ENCODE data around the gene ST8SIA5.

ST8SIA5 gene

GRCh38 chr18:46680784-46681695 lies 75.8 kb downstream of the ST8SIA5 start:
- no peaks in the 10 kb centered on the region for H3K27me3 ChIP-seq (ENCODE audit: insufficient read depth, poor library complexity, severe bottlenecking)
- no peak overlapping the region for H3K4me3 ChIP-seq (replicated peaks; ENCODE audit: insufficient read depth, low read length)
- TF ChIP-seq GABPA (IDR thresholded peaks at IDR 0.05; ENCODE audit: low read depth) (no peak), CTCF (IDR thresholded peaks at IDR 0.05; ENCODE audit: insufficient read depth, low read length) (no peak), SPI1 (IDR thresholded peaks at IDR 0.05; ENCODE audit: borderline replicate concordance, low read depth) (no peak), REST (IDR thresholded peaks at IDR 0.05; ENCODE audit: insufficient replicate concordance, low read depth) (no peak), POLR2AphosphoS5 (IDR thresholded peaks at IDR 0.05; ENCODE audit: low read depth) (no peak)

GRCh38 chr18:46679846-46680598 lies 76.8 kb downstream of the ST8SIA5 start:
- Histone ChIP-seq H3K27ac (replicated peaks) (no peak overlapping the region), H3K27me3 (ENCODE audit: insufficient read depth, poor library complexity, severe bottlenecking) (no peaks in the 10 kb centered on the region), H3K4me3 (replicated peaks; ENCODE audit: insufficient read depth, low read length) (no peak overlapping the region)
- DNase-seq (ENCODE audit: low read depth in 1 of 2, low spot score in 1 of 2) = no peak
- TF ChIP-seq REST (IDR thresholded peaks at IDR 0.05; ENCODE audit: insufficient replicate concordance, low read depth) (no peak), SPI1 (IDR thresholded peaks at IDR 0.05; ENCODE audit: borderline replicate concordance, low read depth) (no peak), GABPA (IDR thresholded peaks at IDR 0.05; ENCODE audit: low read depth) (no peak), CTCF (IDR thresholded peaks at IDR 0.05; ENCODE audit: insufficient read depth, low read length) (no peak)

More at GRCh38 chr18:46680784-46681695, 75.8 kb downstream of the ST8SIA5 start:
- peak in 1 of 2 experiments; percentile 28 for DNase-seq (ENCODE audit: low read depth in 1 of 2, low spot score in 1 of 2)
- no peak overlapping the region for H3K27ac ChIP-seq (replicated peaks)

- Histone ChIP-seq H3K27me3 (ENCODE audit: insufficient read depth, poor library complexity, severe bottlenecking) (no peaks in the 10 kb centered on the region), H3K4me3 (replicated peaks; ENCODE audit: insufficient read depth, low read length) (no peak overlapping the region), H3K27ac (replicated peaks) (no peak overlapping the region)
- no peak for TF ChIP-seq POLR2AphosphoS5 (IDR thresholded peaks at IDR 0.05; ENCODE audit: low read depth)
- TF ChIP-seq SPI1 (IDR thresholded peaks at IDR 0.05; ENCODE audit: borderline replicate concordance, low read depth) = peak; percentile 91
- no peak for TF ChIP-seq CTCF (IDR thresholded peaks at IDR 0.05; ENCODE audit: insufficient read depth, low read length)
- TF ChIP-seq GABPA (IDR thresholded peaks at IDR 0.05; ENCODE audit: low read depth) = no peak
- TF ChIP-seq REST (IDR thresholded peaks at IDR 0.05; ENCODE audit: insufficient replicate concordance, low read depth) = no peak
- no peak for DNase-seq (ENCODE audit: low read depth in 1 of 2, low spot score in 1 of 2)
Measured at GRCh38 chr18:46678785-46679399, 78.0 kb downstream of the ST8SIA5 start.

Data from HL-60 (cell line).